Prostate gland (tissue), 2 donors: Measurements from ENCODE around the gene SRP19.

Source experiments
- POLR2AphosphoS5 ChIP-seq: sonication (generic); formaldehyde crosslinking; IDR thresholded peaks from one replicate; pipeline ENCODE4 v1.6.1; 2017; ENCODE audit warnings: antibody characterized with exemption
- TF ChIP-seq, protein P1 (sequence below), 4 experiments: fragments of 200-600 bp in 2 of 4; fragments of 450-650 bp in 2 of 4; sonication (generic) in 2 of 4; IDR thresholded peaks; 1 replicate in 3 of 4; 2 replicates in 1 of 4; pipeline ENCODE4 v1.5.1; 2016 to 2019; ENCODE audit warnings: antibody characterized with exemption in 4 of 4, mild to moderate bottlenecking in 2 of 4, moderate library complexity in 2 of 4

DNA sequence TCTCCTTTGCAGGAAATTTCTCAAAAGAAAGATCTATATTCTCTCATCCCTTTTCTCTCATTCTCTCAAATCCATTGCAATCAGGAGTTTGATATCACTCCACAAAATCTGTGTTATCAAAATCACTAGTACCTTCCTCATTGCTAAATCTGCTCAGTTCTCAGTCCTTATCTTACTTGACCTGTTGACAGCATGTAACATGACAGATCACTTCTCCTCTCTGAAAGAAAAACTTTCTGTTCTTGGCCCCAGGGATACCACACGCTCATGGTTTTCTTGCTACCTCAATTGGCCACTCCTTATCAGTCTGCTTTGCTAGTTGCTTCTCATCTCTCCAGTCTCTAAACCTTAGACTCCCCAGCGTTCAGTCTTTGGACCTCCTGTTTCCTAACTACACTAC, 22.1 kb downstream of the SRP19 start:
- TF ChIP-seq, protein P1, sequence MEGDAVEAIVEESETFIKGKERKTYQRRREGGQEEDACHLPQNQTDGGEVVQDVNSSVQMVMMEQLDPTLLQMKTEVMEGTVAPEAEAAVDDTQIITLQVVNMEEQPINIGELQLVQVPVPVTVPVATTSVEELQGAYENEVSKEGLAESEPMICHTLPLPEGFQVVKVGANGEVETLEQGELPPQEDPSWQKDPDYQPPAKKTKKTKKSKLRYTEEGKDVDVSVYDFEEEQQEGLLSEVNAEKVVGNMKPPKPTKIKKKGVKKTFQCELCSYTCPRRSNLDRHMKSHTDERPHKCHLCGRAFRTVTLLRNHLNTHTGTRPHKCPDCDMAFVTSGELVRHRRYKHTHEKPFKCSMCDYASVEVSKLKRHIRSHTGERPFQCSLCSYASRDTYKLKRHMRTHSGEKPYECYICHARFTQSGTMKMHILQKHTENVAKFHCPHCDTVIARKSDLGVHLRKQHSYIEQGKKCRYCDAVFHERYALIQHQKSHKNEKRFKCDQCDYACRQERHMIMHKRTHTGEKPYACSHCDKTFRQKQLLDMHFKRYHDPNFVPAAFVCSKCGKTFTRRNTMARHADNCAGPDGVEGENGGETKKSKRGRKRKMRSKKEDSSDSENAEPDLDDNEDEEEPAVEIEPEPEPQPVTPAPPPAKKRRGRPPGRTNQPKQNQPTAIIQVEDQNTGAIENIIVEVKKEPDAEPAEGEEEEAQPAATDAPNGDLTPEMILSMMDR (IDR thresholded peaks at IDR 0.05): no peak
- TF ChIP-seq POLR2AphosphoS5: no peak
